ENCODE results near the gene TSPAN6.

The TSPAN6 gene

GRCh38 chrX:100645106-100645505 lies 8.5 kb upstream of the TSPAN6 start:
- no peak for DNase-seq (ENCODE audit: insufficient read length)
- TF ChIP-seq POLR2AphosphoS5 (IDR thresholded peaks at IDR 0.05; ENCODE audit: low read depth, low read length) (no peak), TAF1 (IDR thresholded peaks at IDR 0.05; ENCODE audit: borderline replicate concordance, low read depth, low read length) (no peak), POLR2A (IDR thresholded peaks at IDR 0.05; ENCODE audit: low read depth, low read length) (no peak)
- no peak for FAIRE-seq

- DNase-seq (ENCODE audit: insufficient read length) = no peak
- TF ChIP-seq POLR2A (IDR thresholded peaks at IDR 0.05; ENCODE audit: low read depth, low read length) = no peak
- no peak for TF ChIP-seq POLR2AphosphoS5 (IDR thresholded peaks at IDR 0.05; ENCODE audit: low read depth, low read length)
- no peak for TF ChIP-seq TAF1 (IDR thresholded peaks at IDR 0.05; ENCODE audit: borderline replicate concordance, low read depth, low read length)
- FAIRE-seq = no peak
Measured at GRCh38 chrX:100643956-100644860, 7.6 kb upstream of the TSPAN6 start, which contains the start of gene SRPX2. Gene SRPX2 (plus strand): TSS chrX:100644199. CDS start chrX:100646323, 2,124 bp downstream.

- TF ChIP-seq TAF1 (IDR thresholded peaks at IDR 0.05; ENCODE audit: borderline replicate concordance, low read depth, low read length) (no peak), POLR2A (IDR thresholded peaks at IDR 0.05; ENCODE audit: low read depth, low read length) (no peak), POLR2AphosphoS5 (IDR thresholded peaks at IDR 0.05; ENCODE audit: low read depth, low read length) (no peak)
- FAIRE-seq (no peak), DNase-seq (ENCODE audit: insufficient read length) (no peak)
Measured at GRCh38 chrX:100643212-100643611, 6.6 kb upstream of the TSPAN6 start.

GRCh38 chrX:100642290-100642689 lies 5.7 kb upstream of the TSPAN6 start:
- DNase-seq (ENCODE audit: insufficient read length) = no peak
- TF ChIP-seq TAF1 (IDR thresholded peaks at IDR 0.05; ENCODE audit: borderline replicate concordance, low read depth, low read length) = no peak
- TF ChIP-seq POLR2A (IDR thresholded peaks at IDR 0.05; ENCODE audit: low read depth, low read length) = no peak
- no peak for TF ChIP-seq POLR2AphosphoS5 (IDR thresholded peaks at IDR 0.05; ENCODE audit: low read depth, low read length)
- no peak for FAIRE-seq

- FAIRE-seq (no peak), DNase-seq (ENCODE audit: insufficient read length) (no peak)
- TF ChIP-seq POLR2AphosphoS5 (IDR thresholded peaks at IDR 0.05; ENCODE audit: low read depth, low read length) (no peak), TAF1 (IDR thresholded peaks at IDR 0.05; ENCODE audit: borderline replicate concordance, low read depth, low read length) (no peak), POLR2A (IDR thresholded peaks at IDR 0.05; ENCODE audit: low read depth, low read length) (no peak)
Measured at GRCh38 chrX:100635989-100636320, 651 bp downstream of the TSPAN6 start.

DNA sequence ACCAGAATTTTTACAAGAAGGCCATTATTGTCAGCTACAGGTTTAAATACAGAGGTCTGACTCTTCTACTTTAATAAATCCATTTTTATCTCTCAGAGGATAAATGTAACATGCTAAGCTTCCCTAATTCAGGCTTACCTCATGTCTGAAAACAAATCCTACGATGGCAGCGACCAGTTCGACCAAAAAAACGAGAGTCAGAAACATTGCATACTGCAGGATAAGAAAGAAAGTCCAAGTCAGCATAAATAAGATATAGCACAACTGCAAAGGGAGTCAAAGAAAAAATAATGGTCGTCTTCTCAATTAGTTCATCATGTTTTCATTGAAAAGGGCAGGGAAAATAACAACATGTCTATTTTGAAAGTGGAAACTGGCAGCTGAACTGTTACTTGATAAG lies 1.6 kb downstream of the TSPAN6 start:
- DNase-seq (ENCODE audit: insufficient read length) (no peak), FAIRE-seq (no peak)
- TF ChIP-seq POLR2A (IDR thresholded peaks at IDR 0.05; ENCODE audit: low read depth, low read length) (no peak), TAF1 (IDR thresholded peaks at IDR 0.05; ENCODE audit: borderline replicate concordance, low read depth, low read length) (no peak), POLR2AphosphoS5 (IDR thresholded peaks at IDR 0.05; ENCODE audit: low read depth, low read length) (no peak)

DNA sequence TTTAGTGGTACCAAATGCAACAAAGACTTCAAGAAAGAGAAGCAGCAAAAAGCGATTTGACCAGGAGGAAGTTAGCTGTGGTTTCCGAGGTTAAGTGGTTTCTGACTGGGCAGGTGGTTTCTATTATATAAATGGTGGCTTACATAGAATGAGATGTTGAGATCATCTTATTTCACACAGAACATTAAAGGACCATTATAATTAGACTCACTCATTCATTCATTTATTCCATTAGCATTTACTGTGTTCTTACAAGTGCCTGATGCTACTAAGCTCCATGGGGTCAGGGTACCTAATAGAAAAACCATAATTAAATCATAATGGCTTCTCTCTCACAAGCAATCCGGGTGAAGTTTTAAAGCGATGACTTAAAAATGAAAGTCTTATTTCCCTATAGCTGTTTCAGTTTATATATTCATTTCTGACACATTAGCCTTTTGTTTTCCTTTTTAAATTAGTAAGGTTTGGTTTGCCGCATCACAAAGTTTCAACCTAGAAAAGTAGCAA lies 10.6 kb downstream of the TSPAN6 start:
- no peak for DNase-seq (ENCODE audit: insufficient read length)
- peak; percentile 67 for FAIRE-seq
- TF ChIP-seq POLR2A (IDR thresholded peaks at IDR 0.05; ENCODE audit: low read depth, low read length) = no peak
- TF ChIP-seq POLR2AphosphoS5 (IDR thresholded peaks at IDR 0.05; ENCODE audit: low read depth, low read length) = no peak
- no peak for TF ChIP-seq TAF1 (IDR thresholded peaks at IDR 0.05; ENCODE audit: borderline replicate concordance, low read depth, low read length)

DNA sequence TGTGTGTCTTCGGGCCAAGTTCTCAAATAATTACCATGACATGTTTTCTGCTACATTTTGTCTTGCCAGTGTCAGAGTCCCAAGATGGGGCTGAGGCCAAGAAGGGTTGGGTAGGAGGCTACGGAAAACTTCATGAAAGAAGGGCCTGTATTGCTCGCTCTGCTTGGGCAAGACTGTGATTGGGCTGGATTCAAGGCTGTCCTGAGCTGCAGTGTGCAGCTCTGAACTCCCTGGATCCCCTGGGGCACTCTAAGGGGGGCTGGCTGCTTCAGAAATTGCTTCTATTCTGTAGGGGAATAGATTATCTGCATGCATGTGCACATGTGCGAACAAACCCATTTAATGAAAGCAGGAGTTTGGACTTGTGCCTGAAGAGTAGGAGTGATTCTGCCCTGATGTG lies 13.6 kb downstream of the TSPAN6 start:
- no peak for FAIRE-seq
- no peak for DNase-seq (ENCODE audit: insufficient read length)
- TF ChIP-seq TAF1 (IDR thresholded peaks at IDR 0.05; ENCODE audit: borderline replicate concordance, low read depth, low read length) = no peak
- no peak for TF ChIP-seq POLR2A (IDR thresholded peaks at IDR 0.05; ENCODE audit: low read depth, low read length)
- TF ChIP-seq POLR2AphosphoS5 (IDR thresholded peaks at IDR 0.05; ENCODE audit: low read depth, low read length) = no peak

GRCh38 chrX:100615005-100615404 lies 21.6 kb downstream of the TSPAN6 start:
- peak; percentile 66 for FAIRE-seq
- no peak for DNase-seq (ENCODE audit: insufficient read length)
- TF ChIP-seq TAF1 (IDR thresholded peaks at IDR 0.05; ENCODE audit: borderline replicate concordance, low read depth, low read length) (no peak), POLR2AphosphoS5 (IDR thresholded peaks at IDR 0.05; ENCODE audit: low read depth, low read length) (no peak), POLR2A (IDR thresholded peaks at IDR 0.05; ENCODE audit: low read depth, low read length) (no peak)

GRCh38 chrX:100611951-100612350 lies 24.7 kb downstream of the TSPAN6 start:
- DNase-seq (ENCODE audit: insufficient read length) (no peak), FAIRE-seq (no peak)
- TF ChIP-seq POLR2AphosphoS5 (IDR thresholded peaks at IDR 0.05; ENCODE audit: low read depth, low read length) (no peak), TAF1 (IDR thresholded peaks at IDR 0.05; ENCODE audit: borderline replicate concordance, low read depth, low read length) (no peak), POLR2A (IDR thresholded peaks at IDR 0.05; ENCODE audit: low read depth, low read length) (no peak)

GRCh38 chrX:100609591-100609990 lies 27.0 kb downstream of the TSPAN6 start:
- TF ChIP-seq TAF1 (IDR thresholded peaks at IDR 0.05; ENCODE audit: borderline replicate concordance, low read depth, low read length) (no peak), POLR2A (IDR thresholded peaks at IDR 0.05; ENCODE audit: low read depth, low read length) (no peak), POLR2AphosphoS5 (IDR thresholded peaks at IDR 0.05; ENCODE audit: low read depth, low read length) (no peak)
- DNase-seq (ENCODE audit: insufficient read length) = no peak
- FAIRE-seq = no peak

DNA sequence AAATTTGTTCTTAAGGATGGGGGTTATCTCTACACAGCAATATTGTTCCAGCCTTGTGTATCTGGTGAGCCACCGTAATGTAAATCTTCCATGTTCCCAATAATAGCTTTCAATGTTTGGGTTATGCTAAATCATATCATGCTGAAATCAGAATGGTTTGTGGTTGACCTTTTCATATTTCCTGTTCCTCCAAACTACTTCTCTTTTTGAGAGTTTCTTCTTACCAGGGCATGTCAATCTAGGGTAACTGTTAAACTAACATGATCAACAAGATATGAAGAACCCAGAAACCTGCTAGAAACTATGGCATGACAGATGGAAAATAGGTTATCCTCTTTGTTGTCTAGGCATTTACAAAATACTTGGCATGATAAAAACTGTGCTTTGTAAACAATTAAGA lies 29.9 kb downstream of the TSPAN6 start:
- TF ChIP-seq TAF1 (IDR thresholded peaks at IDR 0.05; ENCODE audit: borderline replicate concordance, low read depth, low read length) (no peak), POLR2AphosphoS5 (IDR thresholded peaks at IDR 0.05; ENCODE audit: low read depth, low read length) (no peak), POLR2A (IDR thresholded peaks at IDR 0.05; ENCODE audit: low read depth, low read length) (no peak)
- FAIRE-seq = no peak
- no peak for DNase-seq (ENCODE audit: insufficient read length)

All from GM12892 (cell line).